ENCODE measurements around the gene ST7. TPM values are rescaled to one million over a fixed set of nuclear protein-coding genes. Genes with fewer than 3 reads are reported as not detected.

ST7 gene
- total and polyA plus RNA-seq, 2 of the 13 experiments (the other 11 are each of a cell fraction or from before 2014, with no cell fraction given): 17.3 to 23.5 TPM

DNA sequence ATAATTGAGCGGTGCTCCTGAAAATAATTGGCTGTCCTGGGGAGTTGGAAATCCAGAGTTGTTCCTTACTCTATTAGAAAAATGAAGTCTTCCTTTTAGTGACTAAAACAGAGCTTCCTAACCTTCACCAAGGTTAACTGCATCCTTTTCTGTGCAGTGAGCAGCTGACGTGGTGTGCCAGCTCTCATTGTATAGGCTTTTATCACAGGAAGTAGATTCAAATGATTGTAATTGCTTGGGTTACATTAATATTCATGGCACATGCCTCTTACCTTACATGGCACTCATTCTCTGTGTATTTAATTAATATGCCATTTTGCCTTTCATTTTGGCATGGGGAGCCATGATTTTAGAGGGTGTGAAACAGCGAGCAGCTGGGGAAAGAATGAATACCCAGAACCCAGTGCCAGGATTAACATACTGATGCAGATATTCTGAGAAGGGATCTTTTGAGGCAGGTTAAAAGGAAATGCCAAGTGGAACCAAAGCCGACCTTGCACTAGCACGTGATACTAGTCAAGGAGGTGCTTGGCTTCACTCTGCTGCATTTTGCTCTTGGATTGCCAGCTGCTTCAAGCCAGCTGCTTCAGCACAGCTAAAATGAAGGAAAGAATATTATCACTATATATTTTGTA, 115.3 kb downstream of the ST7 start:
- Histone ChIP-seq H4K20me1 (ENCODE audit: insufficient read depth, low read length) (no peaks in the 10 kb centered on the region; the same call in 1 of the 2 replicates), H3K79me2 (ENCODE audit: insufficient read depth, low read length) (no peaks in the 10 kb centered on the region), H3K9me3 (ENCODE audit: low read length) (no peaks in the 10 kb centered on the region), H3K27ac (ENCODE audit: extremely low read length, insufficient read depth, low read length) (no peak overlapping the region), H3K4me3 (replicated peaks in 1 of 3; ENCODE audit: insufficient read depth in 1 of 3, low read depth in 2 of 3, low read length in 3 of 3) (no peak overlapping the region), H3K27me3 (ENCODE audit: control insufficient read depth in 1 of 2, insufficient read depth in 2 of 2, low read length in 2 of 2) (no peaks in the 10 kb centered on the region; a peak in 1 of 5 replicates), H3K9ac (ENCODE audit: insufficient read depth, low read depth, low read length) (no peak overlapping the region), H3K4me2 (ENCODE audit: low read depth, low read length) (no peak overlapping the region), H3K36me3 (replicated peaks in 1 of 2; ENCODE audit: control insufficient read depth in 1 of 2, insufficient read depth in 2 of 2, low read length in 2 of 2) (no peaks in the 10 kb centered on the region), H3K4me1 (ENCODE audit: insufficient read depth, low read length) (peaks cover 12% of the 10 kb centered on the region), H2AFZ (ENCODE audit: low read length) (no peak overlapping the region)
- intact Hi-C loops (cut with micrococcal nuclease; ENCODE audit: unreplicated experiment) (no loop called here), in situ Hi-C loops (cut with HindIII; ENCODE audit: extremely low pct_ligation_motif_present, low pct_unique_long_range_greater_than_20kb) (no loop called here)
- 97% methylated on average over 5 of the region's 5 CpGs for WGBS (ENCODE audit: low lambda C conversion rate)
- DNase-seq (ENCODE audit: low spot score) (no peak), FAIRE-seq (no peak), ATAC-seq (no peak)
- POLR2A ChIA-PET: no interaction called here
- TF ChIP-seq KMT2B (CRISPR knock-in tag; IDR thresholded peaks at IDR 0.05) (no peak), ZNF891 (CRISPR knock-in tag; IDR thresholded peaks at IDR 0.05) (no peak)
- no TSS peak for BruUV-seq (replicated peaks)
- CTCF ChIA-PET (ENCODE audit: low intra/inter-chr PET ratio, low total read pairs): no interaction called here

DNA sequence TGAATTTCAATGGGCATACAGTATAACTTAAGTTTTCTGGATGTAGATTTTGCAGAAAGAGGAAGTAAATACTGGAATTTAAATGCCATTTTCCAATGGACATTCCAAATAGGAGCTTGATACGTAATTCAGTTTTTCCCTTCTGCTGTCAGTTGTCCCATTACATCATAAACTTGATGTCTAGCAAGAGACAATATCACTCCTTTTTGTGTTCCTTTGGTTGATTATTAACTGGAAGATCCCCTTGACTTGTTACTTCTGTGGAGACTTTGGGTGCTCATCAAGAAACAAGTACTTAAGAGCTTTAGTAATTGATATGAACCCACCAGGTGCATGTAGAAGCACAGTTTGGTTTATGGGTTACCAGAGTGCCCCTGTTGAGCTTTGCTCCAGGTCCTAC, 116.1 kb downstream of the ST7 start:
- ChIA-PET POLR2A (no interaction called here), CTCF (ENCODE audit: low intra/inter-chr PET ratio, low total read pairs) (no interaction called here)
- H3K79me2 ChIP-seq (ENCODE audit: insufficient read depth, low read length): no peaks in the 10 kb centered on the region
- TF ChIP-seq ZNF343 (CRISPR knock-in tag; IDR thresholded peaks at IDR 0.05) (no peak), ZNF7 (CRISPR knock-in tag; IDR thresholded peaks at IDR 0.05) (no peak), ZNF17 (CRISPR knock-in tag; IDR thresholded peaks at IDR 0.05) (no peak), NR2C2 (CRISPR knock-in tag; IDR thresholded peaks at IDR 0.05; ENCODE audit: borderline replicate concordance) (no peak), ELF1 (CRISPR knock-in tag; IDR thresholded peaks at IDR 0.05) (no peak), IKZF4 (CRISPR knock-in tag; IDR thresholded peaks at IDR 0.05; ENCODE audit: borderline replicate concordance, low read depth, not compliant biosample characterization) (no peak), SETDB1 (CRISPR knock-in tag; IDR thresholded peaks at IDR 0.05; ENCODE audit: borderline replicate concordance) (no peak), DR1 (CRISPR knock-in tag; IDR thresholded peaks at IDR 0.05) (no peak), ZNF510 (CRISPR knock-in tag; IDR thresholded peaks at IDR 0.05; ENCODE audit: low read depth) (no peak)
- TF ChIP-seq, protein P1, sequence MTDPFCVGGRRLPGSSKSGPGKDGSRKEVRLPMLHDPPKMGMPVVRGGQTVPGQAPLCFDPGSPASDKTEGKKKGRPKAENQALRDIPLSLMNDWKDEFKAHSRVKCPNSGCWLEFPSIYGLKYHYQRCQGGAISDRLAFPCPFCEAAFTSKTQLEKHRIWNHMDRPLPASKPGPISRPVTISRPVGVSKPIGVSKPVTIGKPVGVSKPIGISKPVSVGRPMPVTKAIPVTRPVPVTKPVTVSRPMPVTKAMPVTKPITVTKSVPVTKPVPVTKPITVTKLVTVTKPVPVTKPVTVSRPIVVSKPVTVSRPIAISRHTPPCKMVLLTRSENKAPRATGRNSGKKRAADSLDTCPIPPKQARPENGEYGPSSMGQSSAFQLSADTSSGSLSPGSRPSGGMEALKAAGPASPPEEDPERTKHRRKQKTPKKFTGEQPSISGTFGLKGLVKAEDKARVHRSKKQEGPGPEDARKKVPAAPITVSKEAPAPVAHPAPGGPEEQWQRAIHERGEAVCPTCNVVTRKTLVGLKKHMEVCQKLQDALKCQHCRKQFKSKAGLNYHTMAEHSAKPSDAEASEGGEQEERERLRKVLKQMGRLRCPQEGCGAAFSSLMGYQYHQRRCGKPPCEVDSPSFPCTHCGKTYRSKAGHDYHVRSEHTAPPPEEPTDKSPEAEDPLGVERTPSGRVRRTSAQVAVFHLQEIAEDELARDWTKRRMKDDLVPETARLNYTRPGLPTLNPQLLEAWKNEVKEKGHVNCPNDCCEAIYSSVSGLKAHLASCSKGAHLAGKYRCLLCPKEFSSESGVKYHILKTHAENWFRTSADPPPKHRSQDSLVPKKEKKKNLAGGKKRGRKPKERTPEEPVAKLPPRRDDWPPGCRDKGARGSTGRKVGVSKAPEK (CRISPR knock-in tag; IDR thresholded peaks at IDR 0.05; ENCODE audit: borderline replicate concordance): no peak
- no peak overlapping the region for H2AFZ ChIP-seq (ENCODE audit: low read length)
- ATAC-seq (no peak), FAIRE-seq (no peak), DNase-seq (ENCODE audit: low spot score) (no peak)
- no peaks in the 10 kb centered on the region; a peak in 1 of 5 replicates for H3K27me3 ChIP-seq (ENCODE audit: control insufficient read depth in 1 of 2, insufficient read depth in 2 of 2, low read length in 2 of 2)
- no peak overlapping the region for H3K27ac ChIP-seq (ENCODE audit: extremely low read length, insufficient read depth, low read length)
- no TSS peak for BruUV-seq (replicated peaks)
- no peak overlapping the region for H3K9ac ChIP-seq (ENCODE audit: insufficient read depth, low read depth, low read length)
- in situ Hi-C loops (cut with HindIII; ENCODE audit: extremely low pct_ligation_motif_present, low pct_unique_long_range_greater_than_20kb) (no loop called here), intact Hi-C loops (cut with micrococcal nuclease; ENCODE audit: unreplicated experiment) (no loop called here)
- peaks cover 12% of the 10 kb centered on the region for H3K4me1 ChIP-seq (ENCODE audit: insufficient read depth, low read length)
- no peaks in the 10 kb centered on the region for H3K9me3 ChIP-seq (ENCODE audit: low read length)
- H4K20me1 ChIP-seq (ENCODE audit: insufficient read depth, low read length): no peaks in the 10 kb centered on the region; the same call in 1 of the 2 replicates
- H3K4me3 ChIP-seq (replicated peaks in 1 of 3; ENCODE audit: insufficient read depth in 1 of 3, low read depth in 2 of 3, low read length in 3 of 3): no peak overlapping the region
- no peak overlapping the region for H3K4me2 ChIP-seq (ENCODE audit: low read depth, low read length)
- 93% methylated on average over 1 of the region's 1 CpG for WGBS (ENCODE audit: low lambda C conversion rate)
- no peaks in the 10 kb centered on the region for H3K36me3 ChIP-seq (replicated peaks in 1 of 2; ENCODE audit: control insufficient read depth in 1 of 2, insufficient read depth in 2 of 2, low read length in 2 of 2)
